Activated CD4-positive, alpha-beta T cell treated with anti-CD3 and anti-CD28 coated beads, Interleukin-2, amount 10 ng/mL, durations not matched to agents 24 days and 14 days (primary cell): ENCODE data around the gene ADAMTS9. TPM values are rescaled to one million over a fixed set of nuclear protein-coding genes. Genes with fewer than 3 reads are reported as not detected.

Experiments
- DNase-seq: peaks from one replicate; pipeline ENCODE4 v3.0.0; 2022
- H3K27ac Mint-ChIP-seq: one replicate; pipeline ENCODE4 v1.8.0; 2022; ENCODE audit warnings: mild to moderate bottlenecking, mixed read lengths
- H3K27me3 Mint-ChIP-seq: one replicate; pipeline ENCODE4 v1.8.0; 2022; ENCODE audit warnings: mixed read lengths
- H3K36me3 Mint-ChIP-seq: one replicate; pipeline ENCODE4 v1.8.0; 2022; ENCODE audit warnings: low read depth, mild to moderate bottlenecking, mixed read lengths
- H3K4me1 Mint-ChIP-seq: one replicate; pipeline ENCODE4 v1.8.0; 2021; ENCODE audit warnings: mixed read lengths
- H3K4me3 Mint-ChIP-seq: one replicate; pipeline ENCODE4 v1.8.0; 2022; ENCODE audit warnings: mild to moderate bottlenecking, moderate library complexity, mixed read lengths
- H3K9me3 Mint-ChIP-seq: one replicate; pipeline ENCODE4 v1.8.0; 2021; ENCODE audit warnings: mixed read lengths
- intact Hi-C: fragments of 100-400 bp; cut with micrococcal nuclease; formaldehyde crosslinking; loops from one replicate; pipeline ENCODE4 v1.15.1; 2023
- total RNA-seq: library from RNA; stranded (reverse); gene quantifications from 2 replicates; pipeline ENCODE4 v1.2.3, GENCODE V29; 2022

The ADAMTS9 gene
- total RNA-seq, 1 donor from 2014 or later, result not detected

DNA sequence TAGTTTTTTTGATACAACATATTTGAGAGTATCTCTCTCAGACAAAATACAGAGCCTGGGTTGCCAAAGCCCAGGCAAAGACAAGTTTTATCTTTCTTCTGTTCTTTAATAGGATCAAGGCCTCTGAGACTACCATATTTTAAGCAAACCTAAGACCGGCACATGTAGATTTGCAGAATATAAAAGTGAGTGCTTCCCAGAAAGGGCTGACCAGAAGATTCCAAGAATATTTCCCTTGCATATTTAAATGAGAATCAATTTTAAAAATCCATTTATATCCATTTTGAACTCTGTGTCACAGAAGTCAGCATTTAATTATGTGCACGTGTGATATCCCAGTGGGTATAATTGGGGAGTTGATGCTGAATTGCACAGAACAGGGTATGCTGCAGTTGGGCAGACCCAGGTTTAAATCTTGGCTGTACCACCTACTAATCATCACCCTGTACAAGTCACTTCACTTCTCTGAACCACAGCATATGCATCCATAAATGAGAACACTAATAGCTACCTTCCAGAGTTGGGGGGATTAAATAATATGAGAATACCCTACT, 191.9 kb downstream of the ADAMTS9 start:
- no peak overlapping the region for H3K27ac Mint-ChIP-seq
- no peak for DNase-seq
- H3K27me3 Mint-ChIP-seq, result peaks cover 28% of the 10 kb centered on the region
- no peaks in the 10 kb centered on the region for H3K36me3 Mint-ChIP-seq
- no peak overlapping the region for H3K4me3 Mint-ChIP-seq
- peaks cover 3% of the 10 kb centered on the region for H3K9me3 Mint-ChIP-seq
- no peaks in the 10 kb centered on the region for H3K4me1 Mint-ChIP-seq
- intact Hi-C loops, result no loop called here

DNA sequence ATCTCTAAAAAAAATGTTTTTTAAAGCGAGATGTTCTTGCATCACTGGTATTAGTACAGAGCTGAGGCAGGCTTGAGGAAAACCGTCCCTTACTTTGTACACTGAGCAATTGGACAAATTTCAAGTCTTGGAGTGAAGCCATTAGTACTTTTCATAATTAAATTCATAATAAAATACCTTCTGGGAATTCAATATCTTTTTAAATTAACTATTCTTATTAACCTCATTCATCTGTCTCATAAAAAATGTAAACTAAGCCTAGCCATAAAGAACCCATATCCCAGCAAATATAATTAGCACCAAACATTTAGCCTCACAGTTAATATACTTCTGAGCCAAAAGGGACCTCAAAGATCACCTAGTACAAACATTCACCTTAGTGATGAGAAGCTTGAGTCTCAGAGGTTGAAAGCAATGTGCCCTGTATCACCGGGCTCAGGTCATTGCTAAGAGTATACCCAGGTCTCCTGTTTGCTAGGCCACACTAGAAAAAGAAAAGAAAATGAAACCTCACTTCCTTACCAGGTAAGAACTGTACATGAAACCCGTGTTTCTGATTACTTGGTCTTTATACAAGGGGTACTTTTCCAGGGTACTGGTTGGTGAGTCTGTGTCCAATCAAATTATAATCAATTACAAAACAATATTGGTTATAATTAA, 192.5 kb downstream of the ADAMTS9 start:
- peaks cover 34% of the 10 kb centered on the region for H3K27me3 Mint-ChIP-seq
- H3K36me3 Mint-ChIP-seq, result no peaks in the 10 kb centered on the region
- peaks cover 3% of the 10 kb centered on the region for H3K9me3 Mint-ChIP-seq
- H3K4me1 Mint-ChIP-seq, result no peaks in the 10 kb centered on the region
- no peak overlapping the region for H3K4me3 Mint-ChIP-seq
- H3K27ac Mint-ChIP-seq, result no peak overlapping the region
- intact Hi-C loops, result no loop called here
- DNase-seq, result no peak

DNA sequence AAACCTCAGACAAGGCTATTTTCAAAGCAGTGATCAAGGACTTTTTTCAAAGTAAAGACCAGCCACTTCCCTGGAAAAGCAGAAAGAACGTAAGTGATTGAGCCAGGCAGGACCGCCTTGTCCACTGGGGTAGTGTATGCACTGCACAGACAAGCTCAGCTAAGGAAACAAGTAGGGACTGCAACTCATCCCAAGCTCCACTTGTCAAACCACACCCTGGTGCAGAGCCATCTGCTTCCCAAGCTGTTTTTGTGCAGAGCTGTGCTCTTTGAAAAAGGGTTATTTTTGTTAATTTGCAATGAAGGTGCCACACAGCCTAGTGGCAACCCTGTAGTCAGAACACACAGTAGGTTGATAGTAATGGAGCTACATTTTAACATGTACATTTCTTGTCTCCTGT, 193.3 kb downstream of the ADAMTS9 start:
- DNase-seq, result no peak
- no peak overlapping the region for H3K4me3 Mint-ChIP-seq
- peaks cover 42% of the 10 kb centered on the region for H3K27me3 Mint-ChIP-seq
- no peak overlapping the region for H3K27ac Mint-ChIP-seq
- H3K4me1 Mint-ChIP-seq, result no peaks in the 10 kb centered on the region
- no peaks in the 10 kb centered on the region for H3K36me3 Mint-ChIP-seq
- intact Hi-C loops, result no loop called here
- peaks cover 2% of the 10 kb centered on the region for H3K9me3 Mint-ChIP-seq

DNA sequence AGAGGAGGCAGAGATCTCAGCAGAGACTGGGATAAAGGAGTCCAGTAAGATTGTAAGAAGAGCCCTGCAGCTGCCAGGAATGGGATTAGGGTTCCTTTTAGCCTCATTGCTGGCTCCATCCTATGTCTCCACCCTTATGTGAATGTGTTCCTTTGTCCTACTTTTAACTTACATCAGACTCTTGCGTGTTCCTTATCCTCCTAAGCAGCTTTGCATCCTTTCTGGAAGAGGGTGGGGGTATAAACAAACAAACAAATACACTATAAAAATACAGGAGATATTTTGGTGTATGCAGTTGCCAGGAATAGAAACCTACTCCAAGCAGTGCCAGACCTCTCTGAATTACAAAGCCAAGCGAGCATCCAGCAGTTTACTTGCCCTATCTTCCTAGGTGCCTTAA, 194.7 kb downstream of the ADAMTS9 start:
- intact Hi-C loops, result no loop called here
- no peak for DNase-seq
- no peaks in the 10 kb centered on the region for H3K36me3 Mint-ChIP-seq
- no peaks in the 10 kb centered on the region for H3K4me1 Mint-ChIP-seq
- H3K27ac Mint-ChIP-seq, result no peak overlapping the region
- H3K27me3 Mint-ChIP-seq, result peaks cover 49% of the 10 kb centered on the region
- H3K4me3 Mint-ChIP-seq, result no peak overlapping the region
- no peaks in the 10 kb centered on the region for H3K9me3 Mint-ChIP-seq

DNA sequence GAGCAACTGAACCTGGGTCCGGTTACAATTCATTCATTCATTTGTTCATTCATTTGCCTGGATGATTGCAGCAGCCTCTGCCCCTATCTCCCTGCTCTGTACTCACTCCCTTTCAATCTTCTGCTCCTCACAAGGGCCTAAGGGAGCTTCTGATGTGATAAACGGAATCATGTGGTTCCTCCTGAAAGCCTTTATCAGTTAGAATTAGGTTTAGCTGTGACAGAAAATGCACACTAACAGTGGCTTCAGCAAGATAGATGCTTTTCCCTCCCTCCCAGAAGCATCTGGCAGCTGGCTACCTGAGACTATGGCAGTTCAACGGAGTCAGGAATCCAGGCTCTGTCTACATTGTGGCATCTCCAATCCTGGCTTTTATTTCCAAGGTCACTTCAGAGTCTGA, 196.0 kb downstream of the ADAMTS9 start:
- intact Hi-C loops, result no loop called here
- Mint-ChIP-seq H3K9me3 (no peaks in the 10 kb centered on the region), H3K27ac (no peak overlapping the region), H3K27me3 (peaks cover 53% of the 10 kb centered on the region), H3K4me3 (no peak overlapping the region), H3K36me3 (no peaks in the 10 kb centered on the region), H3K4me1 (no peaks in the 10 kb centered on the region)
- DNase-seq, result no peak

DNA sequence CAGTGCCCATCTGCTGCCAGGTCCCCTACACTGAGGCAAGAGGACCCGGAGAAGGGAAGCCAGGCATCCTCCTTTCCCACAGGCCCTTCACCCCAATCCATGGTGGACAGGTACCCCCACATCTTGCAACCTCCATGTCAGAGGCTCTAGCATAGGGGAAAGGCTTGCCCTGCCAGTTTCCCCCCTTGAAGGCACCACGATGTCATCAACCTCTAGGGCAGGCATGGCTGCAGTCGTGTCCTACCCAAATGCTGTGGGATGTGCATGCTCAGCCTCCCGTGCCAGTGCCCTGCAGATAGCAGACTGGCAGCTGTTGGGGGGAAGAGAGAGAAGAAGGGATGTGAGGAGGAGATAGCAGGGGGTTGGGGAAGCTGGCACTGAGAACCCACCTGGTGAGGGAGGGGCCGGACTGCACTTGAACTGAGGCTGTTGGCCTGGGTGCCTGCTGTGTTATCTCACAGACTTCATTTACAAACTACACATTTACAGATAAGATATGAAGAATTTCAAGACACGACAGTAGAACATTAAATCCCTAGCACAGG, 197.5 kb downstream of the ADAMTS9 start:
- peaks cover 53% of the 10 kb centered on the region for H3K27me3 Mint-ChIP-seq
- no peaks in the 10 kb centered on the region for H3K9me3 Mint-ChIP-seq
- no peak overlapping the region for H3K4me3 Mint-ChIP-seq
- H3K36me3 Mint-ChIP-seq, result no peaks in the 10 kb centered on the region
- DNase-seq, result no peak
- no peak overlapping the region for H3K27ac Mint-ChIP-seq
- intact Hi-C loops, result no loop called here
- H3K4me1 Mint-ChIP-seq, result no peaks in the 10 kb centered on the region

DNA sequence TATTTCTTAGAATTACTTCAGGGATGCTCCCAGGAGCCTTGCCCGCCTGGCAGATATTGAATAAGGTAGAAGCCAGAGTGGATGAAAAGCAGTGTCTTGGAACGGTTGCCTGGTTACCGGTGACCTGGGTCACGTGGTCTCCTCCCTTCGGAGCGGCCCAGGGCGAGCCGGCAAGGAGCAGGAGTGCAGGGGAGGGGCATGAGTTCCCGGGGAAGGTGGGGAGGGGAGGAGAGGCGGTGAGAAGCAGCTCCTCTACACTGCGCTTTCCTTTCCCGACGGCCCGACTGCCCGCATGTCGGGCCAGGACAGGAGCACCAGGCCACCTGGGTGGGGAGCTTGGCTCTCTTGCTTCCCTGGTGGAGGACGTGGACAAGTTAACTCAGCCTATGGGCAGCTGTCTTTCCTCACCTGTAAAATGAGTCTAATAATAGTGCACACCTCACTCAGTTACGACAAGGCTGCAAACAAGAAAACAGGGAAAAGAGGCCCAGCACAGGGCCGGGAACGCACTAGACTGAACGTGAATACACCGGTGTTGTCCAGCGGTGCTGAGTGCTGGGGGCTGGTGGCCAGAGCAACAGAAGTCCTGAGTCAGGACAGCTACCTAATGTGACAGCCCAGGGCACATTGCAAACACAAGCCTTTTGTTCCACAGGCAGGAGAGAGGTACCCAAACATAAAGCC, 198.3 kb downstream of the ADAMTS9 start:
- Mint-ChIP-seq H3K4me3 (no peak overlapping the region), H3K4me1 (no peaks in the 10 kb centered on the region), H3K27me3 (peaks cover 53% of the 10 kb centered on the region), H3K9me3 (no peaks in the 10 kb centered on the region), H3K27ac (no peak overlapping the region), H3K36me3 (no peaks in the 10 kb centered on the region)
- intact Hi-C loops, result no loop called here
- no peak for DNase-seq

DNA sequence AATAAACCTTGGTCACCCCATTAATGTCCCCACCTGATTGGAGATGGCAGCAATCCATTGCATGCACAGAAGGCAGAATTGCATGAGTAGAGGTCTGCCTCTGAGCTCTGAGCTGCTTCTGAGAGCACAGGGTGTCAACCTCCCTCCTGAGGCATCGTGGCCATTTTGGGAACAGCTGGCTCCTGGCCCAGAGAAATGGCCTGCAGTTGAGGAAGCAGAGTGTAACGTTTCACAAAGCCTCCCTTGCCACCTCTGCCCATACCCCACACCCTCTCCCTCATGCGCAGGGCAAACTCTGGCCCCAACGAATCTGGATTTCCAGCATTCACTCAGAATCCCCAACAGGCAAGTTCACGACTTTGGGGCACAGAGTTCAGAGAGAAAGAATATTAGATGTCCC, 198.9 kb downstream of the ADAMTS9 start:
- DNase-seq, result no peak
- H3K27me3 Mint-ChIP-seq, result peaks cover 49% of the 10 kb centered on the region
- intact Hi-C loops, result no loop called here
- H3K36me3 Mint-ChIP-seq, result no peaks in the 10 kb centered on the region
- H3K9me3 Mint-ChIP-seq, result no peaks in the 10 kb centered on the region
- no peak overlapping the region for H3K27ac Mint-ChIP-seq
- H3K4me1 Mint-ChIP-seq, result peaks cover 2% of the 10 kb centered on the region
- no peak overlapping the region for H3K4me3 Mint-ChIP-seq

DNA sequence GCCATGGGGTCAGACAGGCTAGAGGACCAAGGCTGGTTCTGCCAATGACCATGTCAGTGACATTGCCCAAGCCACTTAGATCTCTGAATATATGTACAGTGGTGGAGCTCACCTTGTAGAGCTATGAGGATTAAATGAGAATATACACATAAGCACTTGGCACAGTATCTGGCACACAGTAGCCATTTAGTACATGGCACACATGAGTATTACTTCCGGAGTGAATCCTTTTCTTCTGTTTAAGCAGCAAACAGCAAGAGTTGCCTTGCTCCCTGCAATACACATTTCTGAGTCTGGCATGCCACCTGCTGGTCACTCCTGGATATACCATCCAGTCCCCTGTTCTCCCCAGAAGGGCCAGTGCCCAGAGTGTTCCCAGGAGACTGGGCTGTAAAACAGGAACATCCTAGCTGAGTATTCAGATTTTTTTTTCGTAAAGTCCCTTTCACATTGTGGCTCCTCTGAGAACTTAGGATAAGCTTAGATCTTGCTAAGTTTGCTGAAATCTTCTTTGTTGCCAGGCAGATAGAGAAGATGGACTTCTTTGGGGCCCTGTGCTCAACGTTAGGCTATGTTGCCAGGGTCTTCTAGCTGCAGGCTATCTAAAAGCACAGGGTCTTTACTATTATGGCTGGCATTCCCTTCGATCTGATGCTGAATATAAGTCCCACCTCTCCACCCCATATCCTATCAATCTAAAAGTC, 203.4 kb downstream of the ADAMTS9 start:
- Mint-ChIP-seq H3K4me1 (peaks cover 2% of the 10 kb centered on the region), H3K9me3 (no peaks in the 10 kb centered on the region), H3K36me3 (no peaks in the 10 kb centered on the region), H3K4me3 (no peak overlapping the region), H3K27ac (no peak overlapping the region), H3K27me3 (peaks cover 11% of the 10 kb centered on the region)
- intact Hi-C loops, result loop anchor here (1.0 to 2.0 kb wide), 2 partner anchors 86 to 454 kb away; no protein-coding TSS in a partner anchor
- peak; percentile 91 for DNase-seq

DNA sequence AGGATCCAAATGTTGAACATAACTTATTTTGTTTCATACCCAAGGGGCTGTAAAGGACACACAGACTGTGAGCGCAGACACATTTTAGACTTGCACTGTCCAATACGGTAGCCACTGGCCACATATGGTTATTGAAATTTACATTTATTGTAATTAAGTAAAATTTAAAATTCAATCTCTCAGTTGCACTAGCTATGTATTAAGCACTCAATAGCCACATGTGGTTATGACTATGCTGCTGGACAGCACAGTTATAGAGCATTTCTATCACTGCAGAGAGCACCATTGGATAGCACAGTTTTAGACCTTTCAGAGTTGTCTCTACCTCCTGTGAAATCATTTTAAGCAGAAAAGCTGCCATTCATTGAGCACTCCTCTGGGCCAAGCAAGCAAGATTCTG, 204.3 kb downstream of the ADAMTS9 start:
- Mint-ChIP-seq H3K27ac (no peak overlapping the region), H3K9me3 (no peaks in the 10 kb centered on the region), H3K36me3 (no peaks in the 10 kb centered on the region), H3K4me1 (peaks cover 2% of the 10 kb centered on the region), H3K4me3 (no peak overlapping the region), H3K27me3 (peaks cover 7% of the 10 kb centered on the region)
- intact Hi-C loops, result no loop called here
- DNase-seq, result no peak

DNA sequence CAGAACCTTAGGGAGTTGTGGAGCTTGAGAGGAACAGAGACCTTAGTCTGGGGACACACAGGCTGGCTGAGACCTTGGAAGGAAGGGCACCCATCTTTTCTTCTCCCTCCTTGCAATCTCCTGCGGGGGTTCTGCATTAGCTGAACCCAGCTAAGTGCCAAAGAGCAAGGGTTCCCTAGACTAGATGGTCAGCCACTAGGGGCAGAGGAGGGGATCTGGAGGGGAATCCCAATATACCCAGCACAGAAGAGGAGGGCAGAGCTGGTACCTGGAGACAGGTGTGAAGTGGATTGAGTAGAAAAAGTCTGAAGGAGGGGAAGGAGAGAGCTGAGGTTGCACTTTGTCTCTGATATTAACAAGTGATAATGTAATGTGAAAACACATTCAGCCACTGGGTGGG, 212.8 kb downstream of the ADAMTS9 start:
- Mint-ChIP-seq H3K9me3 (no peaks in the 10 kb centered on the region), H3K4me3 (no peak overlapping the region), H3K36me3 (no peaks in the 10 kb centered on the region), H3K27ac (no peak overlapping the region), H3K4me1 (peaks cover 3% of the 10 kb centered on the region), H3K27me3 (peaks cover 12% of the 10 kb centered on the region)
- intact Hi-C loops, result no loop called here
- DNase-seq, result no peak

DNA sequence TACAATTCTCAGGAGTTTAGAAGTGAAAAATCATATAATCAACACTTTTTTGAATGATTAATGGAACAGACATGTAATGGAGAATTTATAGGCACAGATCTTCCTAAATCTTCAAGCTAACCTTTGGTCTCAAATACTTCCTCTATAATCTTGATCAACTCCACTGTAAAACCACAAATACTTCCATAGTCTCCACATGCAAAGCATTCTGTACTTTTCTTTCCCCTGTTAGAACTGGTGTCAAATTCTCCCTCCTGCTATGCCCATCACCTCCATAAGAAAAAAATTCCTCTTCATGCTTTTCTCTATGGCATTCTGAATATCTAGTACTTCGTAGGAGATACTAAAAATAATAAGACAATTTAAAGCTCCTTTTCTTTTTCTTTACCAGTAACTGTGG, 214.3 kb downstream of the ADAMTS9 start:
- H3K36me3 Mint-ChIP-seq, result no peaks in the 10 kb centered on the region
- intact Hi-C loops, result no loop called here
- H3K4me3 Mint-ChIP-seq, result no peak overlapping the region
- H3K4me1 Mint-ChIP-seq, result peaks cover 3% of the 10 kb centered on the region
- H3K9me3 Mint-ChIP-seq, result no peaks in the 10 kb centered on the region
- no peak for DNase-seq
- peaks cover 11% of the 10 kb centered on the region for H3K27me3 Mint-ChIP-seq
- no peak overlapping the region for H3K27ac Mint-ChIP-seq

DNA sequence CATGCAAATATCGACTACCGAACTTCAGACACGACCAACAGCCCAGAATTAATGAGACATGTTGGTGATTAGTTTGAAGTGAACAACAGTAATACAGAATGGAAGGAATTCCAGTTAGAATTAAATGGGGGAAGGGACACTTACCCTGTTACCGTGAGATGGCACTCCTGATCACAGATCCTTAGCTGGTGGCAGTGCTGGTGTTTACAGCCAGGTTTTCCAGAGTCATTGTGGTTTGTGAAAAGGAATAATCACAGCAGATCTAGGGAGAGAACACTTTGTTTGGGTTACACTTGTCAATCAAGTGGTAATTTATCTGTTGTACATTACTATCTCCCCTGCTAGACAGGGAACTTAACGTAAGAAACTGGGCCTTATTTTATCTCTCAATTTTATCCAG, 217.4 kb downstream of the ADAMTS9 start:
- H3K36me3 Mint-ChIP-seq, result no peaks in the 10 kb centered on the region
- DNase-seq, result no peak
- H3K27ac Mint-ChIP-seq, result no peak overlapping the region
- intact Hi-C loops, result no loop called here
- H3K4me3 Mint-ChIP-seq, result no peak overlapping the region
- peaks cover 7% of the 10 kb centered on the region for H3K27me3 Mint-ChIP-seq
- peaks cover 5% of the 10 kb centered on the region for H3K4me1 Mint-ChIP-seq
- no peaks in the 10 kb centered on the region for H3K9me3 Mint-ChIP-seq
